Hematopoietic multipotent progenitor cell treated with erythropoietin and hydrocortisone succinate and interleukin-3 and kit ligand, for 15 days (in vitro differentiated cells): Measurements from ENCODE around the gene CDH4.

Source experiments
- DNase-seq: peaks from one replicate; pipeline ENCODE4 v3.0.0-alpha.2; 2015; ENCODE audit warnings: low spot score

The CDH4 gene

GRCh38 chr20:61535091-61535490 lies 283.0 kb downstream of the CDH4 start:
- DNase-seq: no peak

- no peak for DNase-seq
Observed at GRCh38 chr20:61535536-61535935, 283.5 kb downstream of the CDH4 start.

DNA sequence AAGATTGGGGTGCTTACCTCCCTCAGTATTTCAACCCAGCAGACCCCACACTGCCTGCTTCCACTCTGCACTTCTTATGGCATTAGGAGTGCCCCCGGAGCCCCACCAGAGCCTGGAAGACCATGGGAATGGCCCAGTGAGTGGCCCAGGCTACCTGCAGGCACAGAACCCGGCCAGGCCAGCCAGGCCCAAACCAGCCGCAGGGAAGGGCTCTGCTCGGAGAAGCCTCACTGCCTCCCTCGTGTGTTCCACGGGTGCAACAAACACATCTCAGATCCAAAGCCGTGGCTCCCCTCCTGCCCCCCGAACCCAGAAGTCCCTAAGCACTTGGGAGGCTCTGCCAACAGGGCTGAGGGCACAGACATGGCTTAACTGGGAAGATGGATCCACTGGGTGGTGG lies 283.9 kb downstream of the CDH4 start:
- DNase-seq: no peak

DNA sequence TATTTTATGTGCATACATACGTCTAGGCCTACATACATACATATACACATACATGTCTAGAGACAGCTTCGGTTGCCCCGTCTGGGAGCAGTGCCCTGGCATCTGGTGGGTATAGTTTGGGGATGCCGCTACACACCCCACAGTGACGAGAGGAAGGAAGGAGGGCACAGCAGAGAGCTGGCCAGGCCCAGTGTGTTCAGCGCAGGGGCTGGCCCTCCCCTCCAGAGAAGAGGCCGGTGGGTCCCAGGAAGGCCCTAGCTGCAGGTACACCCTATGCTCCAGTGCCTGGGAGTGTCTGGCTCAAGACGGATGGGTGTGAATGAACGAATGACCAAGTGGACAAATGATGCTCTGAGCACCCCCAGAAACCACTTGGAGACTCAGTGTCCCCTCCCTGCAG lies 284.6 kb downstream of the CDH4 start:
- DNase-seq: no peak

- DNase-seq: no peak
Observed at GRCh38 chr20:61537239-61538182, 285.4 kb downstream of the CDH4 start.

DNA sequence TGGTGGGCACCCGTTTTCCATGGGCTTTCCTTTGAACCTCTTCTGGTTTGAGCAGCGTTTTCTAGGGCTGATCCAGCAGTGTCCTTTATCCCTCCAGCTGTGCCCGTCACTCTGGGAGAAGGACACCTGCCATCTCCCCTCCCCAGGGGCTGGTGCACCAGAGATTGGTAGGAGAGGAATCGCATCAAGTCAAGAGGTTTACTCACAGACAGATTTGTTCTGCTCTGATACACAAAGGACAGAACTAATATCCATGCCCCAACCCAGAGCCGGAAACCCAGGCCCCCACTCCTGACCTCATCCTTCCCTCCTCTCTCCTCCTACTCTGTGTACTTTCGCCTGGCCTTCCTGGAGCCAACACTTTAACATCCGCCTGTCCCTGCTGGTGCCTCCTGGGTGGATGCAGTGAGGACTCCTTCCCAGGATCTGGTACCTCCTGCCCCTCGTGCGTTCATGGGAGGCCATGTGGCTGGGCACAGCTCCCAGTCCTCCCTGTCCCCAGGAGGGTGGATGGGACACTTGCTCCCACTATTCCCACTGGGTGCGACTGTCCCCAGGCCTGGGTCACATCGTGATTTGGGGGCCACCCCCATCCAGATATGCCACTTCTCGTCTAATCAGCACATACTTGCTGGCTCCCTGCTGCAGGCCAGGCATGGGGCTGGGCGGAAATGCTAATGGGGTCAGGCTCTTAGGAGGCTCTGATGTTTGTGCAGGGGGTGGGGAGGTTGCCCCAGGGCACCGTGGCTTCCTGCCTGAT lies 286.3 kb downstream of the CDH4 start:
- no peak for DNase-seq

- no peak for DNase-seq
Observed at GRCh38 chr20:61538943-61539265, 286.8 kb downstream of the CDH4 start.

DNA sequence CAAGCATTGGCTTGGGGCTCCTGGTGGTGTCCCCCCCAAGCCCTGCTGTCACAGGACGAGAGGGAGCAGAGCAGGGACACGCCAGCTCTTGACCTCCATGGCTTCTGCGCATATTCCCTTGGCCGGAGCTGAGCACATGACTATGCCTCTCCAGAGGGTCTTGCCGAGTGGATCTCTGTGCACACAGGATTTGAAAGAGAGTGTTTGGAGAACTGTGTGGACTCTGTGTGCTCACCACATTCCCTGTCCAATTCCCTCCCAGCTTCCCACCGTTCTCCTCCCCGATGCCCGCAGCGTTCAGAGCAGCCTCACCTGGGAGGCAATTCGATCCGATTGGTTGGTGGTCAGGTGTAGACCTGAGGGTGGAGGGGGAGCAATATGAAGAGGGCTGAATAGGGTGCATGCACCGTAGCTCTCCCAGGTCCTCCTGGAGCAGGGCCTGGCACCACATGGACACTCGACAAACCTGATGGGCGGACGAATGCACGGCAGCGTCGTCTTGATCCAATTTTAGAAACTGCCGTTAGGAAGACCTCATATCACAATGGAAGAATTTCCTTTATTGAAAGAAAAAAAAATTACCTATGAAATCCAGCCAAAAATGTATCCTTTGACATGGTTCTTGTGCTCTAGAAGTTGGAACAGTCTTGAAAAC lies 287.8 kb downstream of the CDH4 start:
- no peak for DNase-seq

DNA sequence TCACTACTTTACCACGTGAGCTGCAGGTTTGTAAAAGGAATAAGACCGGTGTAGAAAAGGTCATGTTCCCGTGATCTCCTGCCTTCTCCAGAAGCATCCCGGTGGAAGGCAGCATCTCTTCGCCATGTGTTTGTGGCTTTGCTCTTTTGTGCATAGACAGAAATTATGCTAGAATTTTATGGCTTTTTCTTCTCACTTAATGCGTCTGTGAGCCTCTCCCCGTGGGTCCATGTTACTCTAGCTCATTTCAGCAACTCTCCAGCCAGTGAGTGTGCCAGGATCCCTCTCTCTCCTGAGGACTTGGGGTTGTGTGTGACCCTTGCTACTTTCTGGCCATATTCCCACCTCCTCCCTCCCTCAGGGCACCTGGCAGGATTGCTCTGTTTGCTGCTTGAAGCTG lies 289.5 kb downstream of the CDH4 start:
- no peak for DNase-seq

DNA sequence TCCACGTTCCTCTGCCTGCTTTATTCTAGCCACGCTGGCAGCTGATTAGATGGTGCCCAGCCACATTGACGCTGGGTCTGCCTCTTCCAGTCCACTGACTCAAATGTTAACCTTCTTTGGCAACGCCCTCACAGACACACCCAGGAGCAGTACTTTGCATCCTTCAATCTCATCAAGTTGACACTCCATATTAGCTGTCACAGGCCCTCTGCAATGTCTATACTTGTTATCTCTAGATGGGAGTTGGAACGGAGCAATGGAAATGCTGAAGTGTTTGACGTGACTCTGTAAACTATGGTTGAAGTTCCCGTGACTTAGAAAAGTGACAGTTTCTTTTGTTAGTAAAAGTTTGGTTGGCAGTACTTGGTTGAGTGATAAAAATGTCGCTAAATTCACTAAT lies 291.0 kb downstream of the CDH4 start:
- no peak for DNase-seq

GRCh38 chr20:61543931-61544745 lies 292.1 kb downstream of the CDH4 start:
- DNase-seq: no peak

DNA sequence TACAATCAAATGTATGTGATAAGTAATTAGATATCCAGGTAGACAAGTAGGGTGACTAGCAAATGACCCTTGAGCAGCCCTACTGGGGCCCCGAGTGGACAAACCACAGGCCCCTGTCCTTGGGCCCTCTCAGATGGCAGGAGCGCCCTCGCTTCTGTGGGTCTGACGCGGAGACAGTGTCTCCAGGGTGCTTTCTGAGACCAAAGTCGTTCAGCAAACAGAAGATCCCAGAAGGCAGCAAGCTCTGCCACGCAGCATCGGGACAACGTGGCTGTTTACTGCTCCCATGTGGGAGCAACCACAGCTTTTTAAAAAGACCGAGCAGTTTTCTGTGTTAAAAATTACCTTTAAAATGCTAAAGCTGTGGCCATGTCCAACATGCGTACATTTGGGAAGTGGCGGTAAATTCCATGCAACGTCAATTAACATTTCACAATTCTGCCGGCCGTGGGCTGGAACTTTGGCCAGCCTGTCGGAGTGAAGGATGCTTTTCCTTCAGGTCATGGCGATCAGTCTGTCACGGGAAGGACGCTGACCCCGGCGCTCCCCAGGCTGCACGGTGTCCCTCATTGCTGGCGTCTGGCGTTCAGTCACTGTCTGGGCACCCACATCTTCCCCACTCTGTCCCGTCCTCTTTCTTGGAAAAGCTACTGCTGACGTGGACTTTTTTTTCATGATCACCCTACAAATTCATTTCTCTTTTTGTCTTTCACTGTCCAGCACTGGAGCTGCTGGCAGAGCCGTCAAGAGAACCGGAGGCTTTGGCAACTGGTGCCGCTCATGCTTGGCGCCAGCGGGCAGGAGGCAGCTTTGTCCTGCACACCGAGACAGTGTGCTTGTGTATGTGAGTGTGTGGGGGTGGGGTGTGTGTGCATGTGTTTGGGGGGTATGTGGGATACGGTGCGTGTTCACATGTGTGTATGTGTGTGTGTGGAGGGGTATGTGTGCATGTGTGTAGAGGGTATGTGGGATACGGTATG lies 293.1 kb downstream of the CDH4 start:
- no peak for DNase-seq

DNA sequence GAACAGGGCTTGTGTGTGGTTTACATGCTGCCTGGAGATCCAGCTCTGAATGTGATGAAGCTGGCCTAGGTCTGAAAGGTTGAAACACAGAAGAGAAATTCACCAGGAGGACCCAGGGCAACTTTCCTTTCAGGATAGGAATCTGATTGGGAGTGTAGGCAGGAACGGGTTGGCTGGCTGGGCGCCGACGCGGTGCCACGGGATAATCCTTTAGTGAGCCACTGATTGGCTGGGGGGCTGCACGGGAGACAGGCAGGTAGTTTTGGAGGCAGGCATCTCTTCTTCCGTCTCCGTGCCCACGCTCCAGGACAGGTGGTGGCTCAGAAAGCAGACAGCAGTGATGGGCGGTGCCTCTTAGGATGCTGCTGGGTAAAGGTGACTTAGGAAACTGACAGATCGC lies 294.6 kb downstream of the CDH4 start:
- no peak for DNase-seq

GRCh38 chr20:61548069-61548468 lies 296.0 kb downstream of the CDH4 start:
- DNase-seq: no peak

DNA sequence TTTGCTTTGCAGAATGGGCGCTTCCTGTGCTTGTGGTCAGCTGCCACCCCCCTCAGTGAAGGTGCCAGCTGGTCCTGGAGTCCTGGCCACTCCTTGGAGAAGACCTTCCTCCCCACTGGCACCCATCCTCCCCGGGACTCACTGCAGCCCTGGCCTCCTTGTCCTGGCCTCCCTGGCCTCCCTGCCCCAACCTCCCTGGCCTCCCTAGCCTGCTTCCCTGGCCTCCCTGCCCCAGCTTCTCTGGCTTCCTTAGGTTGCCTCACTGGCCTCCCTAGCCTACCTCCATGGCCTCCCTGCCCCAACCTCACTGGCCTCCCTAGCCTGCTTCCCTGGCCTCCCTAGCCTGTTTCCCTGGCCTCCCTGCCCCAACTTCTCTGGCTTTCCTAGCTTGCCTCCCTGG lies 297.8 kb downstream of the CDH4 start:
- no peak for DNase-seq

GRCh38 chr20:61551401-61551800 lies 299.3 kb downstream of the CDH4 start:
- no peak for DNase-seq

GRCh38 chr20:61554617-61555016 lies 302.6 kb downstream of the CDH4 start:
- DNase-seq: no peak

DNA sequence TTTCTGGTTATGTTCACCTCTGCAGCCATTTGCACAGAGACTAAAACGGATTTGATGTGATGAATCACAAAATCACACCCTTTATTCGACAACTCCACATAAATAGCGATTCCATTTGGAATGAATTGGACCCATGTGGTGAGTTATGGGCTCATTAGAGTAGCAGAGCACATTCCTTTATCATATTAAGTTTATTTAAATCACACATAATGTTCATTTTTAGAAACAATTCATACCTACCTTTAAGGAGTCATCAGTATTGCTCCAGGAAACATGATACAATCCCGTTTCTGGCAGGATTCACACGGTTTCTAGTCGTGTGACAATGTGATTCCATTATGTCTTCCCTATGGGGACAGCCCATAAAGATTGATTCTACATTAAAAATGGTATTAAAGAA lies 303.5 kb downstream of the CDH4 start:
- DNase-seq: no peak

- DNase-seq: no peak
Observed at GRCh38 chr20:61556111-61556510, 304.1 kb downstream of the CDH4 start.

DNA sequence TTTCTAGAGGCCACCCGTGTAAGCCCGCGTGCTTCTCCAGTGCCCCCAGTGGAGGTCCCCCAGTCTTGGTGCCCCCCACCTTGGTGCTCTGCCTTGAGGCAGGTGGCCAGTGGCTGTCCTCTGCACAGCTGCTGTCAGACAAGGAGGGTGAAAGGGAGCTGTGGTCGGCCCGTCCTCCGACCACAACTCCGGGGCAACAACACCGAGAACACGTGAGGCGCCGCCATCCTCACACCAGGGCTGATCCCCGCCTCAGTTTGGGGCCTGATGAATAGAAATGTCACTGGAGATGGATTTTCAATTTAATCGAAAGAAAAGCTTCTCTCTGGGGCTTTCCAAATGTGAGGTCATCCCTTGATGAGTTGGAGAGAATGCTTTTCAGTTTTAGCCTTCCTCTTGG lies 304.6 kb downstream of the CDH4 start:
- no peak for DNase-seq

GRCh38 chr20:61557621-61558020 lies 305.6 kb downstream of the CDH4 start:
- no peak for DNase-seq
